ENCODE results near the gene IGFN1. TPM values are rescaled to one million over a fixed set of nuclear protein-coding genes. Genes with fewer than 3 reads are reported as not detected.
"Not testable (repeated sequence)": the region's sequence is repeated elsewhere in the genome, so short reads cannot be mapped to it uniquely, and the experiment has no call there.

IGFN1 gene
- polyA plus RNA-seq, 2 donors, result 0.01 to 0.02 TPM

DNA sequence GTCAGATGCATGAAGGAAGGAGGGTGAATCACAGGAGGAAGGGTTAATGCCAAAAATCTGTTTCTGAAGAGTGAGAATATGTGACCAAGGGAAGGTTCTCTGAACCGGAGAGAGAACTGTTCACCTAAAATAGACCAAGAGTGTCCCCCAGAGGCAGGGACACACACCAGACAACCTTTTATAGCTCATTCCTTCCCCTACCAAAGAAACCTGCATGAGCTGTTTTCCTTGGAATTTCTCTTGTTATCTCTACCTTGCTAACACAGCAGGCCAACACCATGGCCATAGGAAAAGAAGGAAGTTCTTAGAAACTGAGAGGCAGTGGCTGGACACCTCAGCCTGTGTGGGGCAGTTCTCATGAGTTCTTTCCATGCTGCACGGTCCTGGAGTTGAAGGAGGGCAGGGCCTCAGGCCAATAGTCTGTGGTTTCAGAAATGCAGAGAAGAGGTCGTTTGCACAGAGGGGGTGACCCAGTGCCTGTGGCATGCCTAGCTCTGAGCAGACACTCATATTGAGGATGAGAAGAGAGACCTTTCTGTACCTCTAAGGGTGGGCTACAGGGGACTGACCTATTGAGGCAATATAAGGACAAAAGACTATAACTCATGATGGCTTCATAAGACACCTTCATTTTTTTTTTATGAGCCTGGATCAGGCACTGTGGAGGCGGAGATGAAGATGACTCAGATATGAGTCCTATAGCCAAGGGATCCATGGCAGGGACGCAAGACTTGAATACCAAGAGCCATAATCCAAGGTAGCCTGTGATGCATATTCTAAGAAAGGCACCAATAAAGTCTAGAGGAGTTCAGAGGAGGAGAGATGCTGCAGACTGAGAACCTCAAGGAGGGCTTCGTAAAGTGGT lies 39.4 kb downstream of the IGFN1 start:
- H3K4me3 ChIP-seq (ENCODE audit: low read depth in 1 of 2, low read length in 2 of 2), result no peak overlapping the region
- no peaks in the 10 kb centered on the region for H3K27me3 ChIP-seq (ENCODE audit: control insufficient read depth in 1 of 2, insufficient read depth in 2 of 2, low read length in 2 of 2)
- H3K36me3 ChIP-seq (ENCODE audit: control insufficient read depth in 2 of 2, insufficient read depth in 2 of 2, low read length in 1 of 2), result no peaks in the 10 kb centered on the region
- no peak overlapping the region for H3K27ac ChIP-seq (ENCODE audit: low read depth in 2 of 2, low read length in 1 of 2)
- H3K9me3 ChIP-seq (ENCODE audit: control insufficient read depth in 2 of 2, insufficient read depth in 1 of 2, low read depth in 1 of 2, low read length in 1 of 2), result no peaks in the 10 kb centered on the region
- 61 to 64% methylated on average over 6 of the region's 6 CpGs for WGBS, 2 donors
- no peaks in the 10 kb centered on the region for H3K4me1 ChIP-seq (ENCODE audit: control insufficient read depth in 2 of 2, insufficient read depth in 2 of 2, low read length in 1 of 2)

DNA sequence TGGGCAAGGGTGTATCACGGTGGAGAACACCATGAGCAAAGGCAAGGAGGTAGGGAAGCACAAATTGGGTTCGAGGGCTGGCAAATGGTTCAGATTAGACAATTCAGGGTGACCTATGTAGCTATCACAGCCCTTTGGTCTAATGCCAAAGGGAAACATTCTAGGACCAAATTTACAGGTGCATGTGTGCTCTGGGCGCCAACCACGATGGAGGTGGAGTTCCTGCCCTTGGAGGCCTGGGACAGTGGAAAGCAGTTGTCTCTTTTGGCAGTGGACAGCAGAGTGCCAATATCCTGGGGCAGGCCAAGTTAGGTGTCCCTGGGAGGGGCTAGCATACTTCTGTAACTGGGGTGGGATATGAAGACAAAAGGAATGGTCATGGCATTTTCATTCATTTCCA lies 40.1 kb downstream of the IGFN1 start:
- H3K27ac ChIP-seq (ENCODE audit: low read depth in 2 of 2, low read length in 1 of 2), result no peak overlapping the region
- no peaks in the 10 kb centered on the region for H3K36me3 ChIP-seq (ENCODE audit: control insufficient read depth in 2 of 2, insufficient read depth in 2 of 2, low read length in 1 of 2)
- no peaks in the 10 kb centered on the region for H3K27me3 ChIP-seq (ENCODE audit: control insufficient read depth in 1 of 2, insufficient read depth in 2 of 2, low read length in 2 of 2)
- no peaks in the 10 kb centered on the region for H3K4me1 ChIP-seq (ENCODE audit: control insufficient read depth in 2 of 2, insufficient read depth in 2 of 2, low read length in 1 of 2)
- H3K4me3 ChIP-seq (ENCODE audit: low read depth in 1 of 2, low read length in 2 of 2), result no peak overlapping the region
- H3K9me3 ChIP-seq (ENCODE audit: control insufficient read depth in 2 of 2, insufficient read depth in 1 of 2, low read depth in 1 of 2, low read length in 1 of 2), result no peaks in the 10 kb centered on the region
- WGBS, 2 donors, result 85 to 94% methylated on average over 4 of the region's 4 CpGs

DNA sequence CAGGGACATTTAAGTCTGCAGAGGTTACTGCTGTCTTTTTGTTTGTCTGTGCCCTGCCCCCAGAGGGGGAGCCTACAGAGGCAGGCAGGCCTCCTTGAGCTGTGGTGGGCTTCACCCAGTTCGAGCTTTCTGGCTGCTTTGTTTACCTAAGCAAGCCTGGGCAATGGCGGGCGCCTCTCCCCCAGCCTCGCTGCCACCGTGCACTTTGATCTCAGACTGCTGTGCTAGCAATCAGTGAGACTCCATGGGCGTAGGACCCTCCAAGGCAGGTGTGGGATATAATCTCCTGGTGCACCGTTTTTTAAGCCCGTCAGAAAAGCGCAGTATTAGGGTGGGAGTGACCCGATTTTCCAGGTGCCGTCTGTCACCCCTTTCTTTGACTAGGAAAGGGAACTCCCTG lies 49.0 kb downstream of the IGFN1 start:
- H3K27ac ChIP-seq (ENCODE audit: low read depth in 2 of 2, low read length in 1 of 2); H3K36me3 ChIP-seq (ENCODE audit: control insufficient read depth in 2 of 2, insufficient read depth in 2 of 2, low read length in 1 of 2); H3K4me1 ChIP-seq (ENCODE audit: control insufficient read depth in 2 of 2, insufficient read depth in 2 of 2, low read length in 1 of 2); H3K9me3 ChIP-seq (ENCODE audit: control insufficient read depth in 2 of 2, insufficient read depth in 1 of 2, low read depth in 1 of 2, low read length in 1 of 2); H3K4me3 ChIP-seq (ENCODE audit: low read depth in 1 of 2, low read length in 2 of 2); H3K27me3 ChIP-seq (ENCODE audit: control insufficient read depth in 1 of 2, insufficient read depth in 2 of 2, low read length in 2 of 2): not testable (repeated sequence)
- 71 to 74% methylated on average over 9 to 11 of the region's 11 CpGs for WGBS, 2 donors

DNA sequence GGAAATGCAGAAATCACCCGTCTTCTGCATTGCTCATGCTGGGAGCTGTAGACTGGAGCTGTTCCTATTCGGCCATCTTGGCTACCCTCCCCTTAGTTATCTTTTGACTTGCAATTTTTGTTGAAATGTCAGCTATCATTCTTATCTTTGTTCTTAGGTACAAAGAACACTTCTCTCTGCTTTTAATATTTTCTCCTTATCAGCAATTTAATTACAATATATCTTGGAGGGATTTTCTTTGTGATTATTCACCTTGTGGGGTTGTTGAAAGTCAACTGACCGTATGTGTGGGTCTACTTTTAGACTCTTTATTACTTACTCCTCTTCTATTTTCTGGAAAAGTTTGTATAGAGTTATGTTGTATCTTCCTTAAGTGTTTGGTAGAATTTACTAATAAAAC lies 49.5 kb downstream of the IGFN1 start:
- H3K4me1 ChIP-seq (ENCODE audit: control insufficient read depth in 2 of 2, insufficient read depth in 2 of 2, low read length in 1 of 2), result no peaks in the 10 kb centered on the region
- no peak overlapping the region for H3K27ac ChIP-seq (ENCODE audit: low read depth in 2 of 2, low read length in 1 of 2)
- H3K9me3 ChIP-seq (ENCODE audit: control insufficient read depth in 2 of 2, insufficient read depth in 1 of 2, low read depth in 1 of 2, low read length in 1 of 2), result no peaks in the 10 kb centered on the region
- no peak overlapping the region for H3K4me3 ChIP-seq (ENCODE audit: low read depth in 1 of 2, low read length in 2 of 2)
- WGBS, 2 donors, result 87 to 94% methylated on average over 3 of the region's 3 CpGs
- H3K36me3 ChIP-seq (ENCODE audit: control insufficient read depth in 2 of 2, insufficient read depth in 2 of 2, low read length in 1 of 2), result no peaks in the 10 kb centered on the region
- H3K27me3 ChIP-seq (ENCODE audit: control insufficient read depth in 1 of 2, insufficient read depth in 2 of 2, low read length in 2 of 2), result peaks cover 0 to 3% of the 10 kb centered on the region in 2 donors

DNA sequence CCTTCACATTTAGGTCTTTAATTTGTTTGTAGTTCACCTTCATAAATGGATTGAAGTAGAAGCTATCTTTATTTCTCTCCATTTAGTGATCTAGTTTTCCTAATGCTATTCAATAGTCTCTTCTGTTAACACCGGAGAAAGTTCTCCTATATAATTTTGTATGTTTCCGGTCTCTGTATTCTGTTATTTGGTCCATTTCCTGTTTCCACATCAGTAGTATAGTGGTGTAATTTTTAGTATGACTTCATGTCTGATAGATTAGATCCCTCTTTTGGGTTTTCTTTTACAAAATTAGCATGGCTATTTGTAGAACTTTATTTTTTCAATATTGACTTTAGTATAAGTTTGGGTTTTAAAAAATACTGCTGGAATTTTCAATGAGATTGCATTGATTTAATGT lies 51.1 kb downstream of the IGFN1 start:
- no peak overlapping the region for H3K27ac ChIP-seq (ENCODE audit: low read depth in 2 of 2, low read length in 1 of 2)
- peaks cover 0 to 3% of the 10 kb centered on the region in 2 donors for H3K27me3 ChIP-seq (ENCODE audit: control insufficient read depth in 1 of 2, insufficient read depth in 2 of 2, low read length in 2 of 2)
- H3K9me3 ChIP-seq (ENCODE audit: control insufficient read depth in 2 of 2, insufficient read depth in 1 of 2, low read depth in 1 of 2, low read length in 1 of 2), result no peaks in the 10 kb centered on the region
- no peaks in the 10 kb centered on the region for H3K36me3 ChIP-seq (ENCODE audit: control insufficient read depth in 2 of 2, insufficient read depth in 2 of 2, low read length in 1 of 2)
- no peak overlapping the region for H3K4me3 ChIP-seq (ENCODE audit: low read depth in 1 of 2, low read length in 2 of 2)
- 72 to 83% methylated on average over 2 of the region's 2 CpGs for WGBS, 2 donors
- H3K4me1 ChIP-seq (ENCODE audit: control insufficient read depth in 2 of 2, insufficient read depth in 2 of 2, low read length in 1 of 2), result no peaks in the 10 kb centered on the region

DNA sequence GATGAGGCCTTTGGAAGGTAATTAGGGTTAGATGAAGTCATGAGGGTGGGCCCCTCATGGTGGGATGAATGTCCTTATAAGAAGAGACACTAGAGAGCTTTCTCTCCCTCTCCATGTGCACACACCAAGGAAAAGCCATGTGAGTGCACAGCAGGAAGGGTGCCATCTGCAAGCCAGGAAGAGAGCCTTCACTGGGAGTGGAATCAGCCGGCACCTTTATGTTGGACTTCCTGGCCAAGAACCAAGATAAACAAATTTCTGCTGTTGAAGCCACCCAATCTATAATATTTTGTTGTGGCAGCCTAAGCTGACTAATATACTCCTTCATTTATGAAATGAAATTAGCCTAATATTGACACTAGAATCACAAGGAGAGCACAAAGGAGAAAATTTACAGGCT lies 54.5 kb downstream of the IGFN1 start:
- H3K27me3 ChIP-seq (ENCODE audit: control insufficient read depth in 1 of 2, insufficient read depth in 2 of 2, low read length in 2 of 2), result peaks cover 0 to 3% of the 10 kb centered on the region in 2 donors
- H3K9me3 ChIP-seq (ENCODE audit: control insufficient read depth in 2 of 2, insufficient read depth in 1 of 2, low read depth in 1 of 2, low read length in 1 of 2), result no peaks in the 10 kb centered on the region
- H3K36me3 ChIP-seq (ENCODE audit: control insufficient read depth in 2 of 2, insufficient read depth in 2 of 2, low read length in 1 of 2), result no peaks in the 10 kb centered on the region
- no peaks in the 10 kb centered on the region for H3K4me1 ChIP-seq (ENCODE audit: control insufficient read depth in 2 of 2, insufficient read depth in 2 of 2, low read length in 1 of 2)
- 8 to 18% methylated on average over 1 of the region's 1 CpG for WGBS, 2 donors
- H3K4me3 ChIP-seq (ENCODE audit: low read depth in 1 of 2, low read length in 2 of 2), result no peak overlapping the region
- no peak overlapping the region for H3K27ac ChIP-seq (ENCODE audit: low read depth in 2 of 2, low read length in 1 of 2)

DNA sequence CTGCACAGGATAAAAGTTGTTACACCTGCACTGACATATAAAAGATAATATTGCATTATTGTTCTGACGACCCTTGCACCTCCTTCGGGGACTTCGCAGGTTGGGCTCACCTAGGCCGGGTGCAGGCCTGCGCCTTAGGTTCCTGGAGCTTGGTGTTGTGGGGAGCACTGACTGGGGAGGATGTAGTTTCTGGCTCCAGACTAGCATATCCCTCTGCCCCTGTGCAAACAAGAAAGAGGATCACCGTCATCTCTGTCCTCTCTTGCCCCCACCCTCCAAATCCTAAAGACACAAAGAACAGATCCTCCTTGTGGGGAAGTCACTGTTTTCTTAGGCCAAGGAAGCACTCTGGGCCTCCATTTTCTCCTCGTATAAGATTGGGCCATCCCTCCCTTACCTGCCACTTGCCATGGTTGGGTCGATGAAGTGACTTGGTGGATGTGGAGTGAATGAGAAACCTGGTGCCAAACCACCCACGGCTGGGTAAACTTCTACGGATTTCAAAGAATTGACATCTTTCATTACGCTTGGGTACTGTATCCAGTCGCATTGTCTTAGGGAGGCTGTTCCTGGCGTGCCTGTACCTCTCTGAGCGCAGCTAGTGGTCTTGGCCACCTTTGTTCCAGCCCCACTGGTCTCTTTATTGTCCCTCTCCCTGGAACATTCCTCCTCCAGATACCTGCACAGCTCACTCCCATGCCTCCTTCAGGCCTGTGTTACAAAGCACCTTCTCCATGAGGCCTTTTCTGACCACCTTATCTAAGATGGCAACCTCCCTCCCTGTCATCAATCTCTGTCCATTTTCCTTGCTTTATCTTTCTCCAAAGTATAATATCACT lies 58.3 kb downstream of the IGFN1 start:
- 92 to 93% methylated on average over 14 of the region's 14 CpGs for WGBS, 2 donors
- Histone ChIP-seq H3K27ac (ENCODE audit: low read depth in 2 of 2, low read length in 1 of 2) (no peak overlapping the region), H3K4me3 (ENCODE audit: low read depth in 1 of 2, low read length in 2 of 2) (no peak overlapping the region), H3K9me3 (ENCODE audit: control insufficient read depth in 2 of 2, insufficient read depth in 1 of 2, low read depth in 1 of 2, low read length in 1 of 2) (no peaks in the 10 kb centered on the region), H3K27me3 (ENCODE audit: control insufficient read depth in 1 of 2, insufficient read depth in 2 of 2, low read length in 2 of 2) (no peaks in the 10 kb centered on the region), H3K4me1 (ENCODE audit: control insufficient read depth in 2 of 2, insufficient read depth in 2 of 2, low read length in 1 of 2) (peaks cover 0 to 8% of the 10 kb centered on the region in 2 donors), H3K36me3 (ENCODE audit: control insufficient read depth in 2 of 2, insufficient read depth in 2 of 2, low read length in 1 of 2) (no peaks in the 10 kb centered on the region)

DNA sequence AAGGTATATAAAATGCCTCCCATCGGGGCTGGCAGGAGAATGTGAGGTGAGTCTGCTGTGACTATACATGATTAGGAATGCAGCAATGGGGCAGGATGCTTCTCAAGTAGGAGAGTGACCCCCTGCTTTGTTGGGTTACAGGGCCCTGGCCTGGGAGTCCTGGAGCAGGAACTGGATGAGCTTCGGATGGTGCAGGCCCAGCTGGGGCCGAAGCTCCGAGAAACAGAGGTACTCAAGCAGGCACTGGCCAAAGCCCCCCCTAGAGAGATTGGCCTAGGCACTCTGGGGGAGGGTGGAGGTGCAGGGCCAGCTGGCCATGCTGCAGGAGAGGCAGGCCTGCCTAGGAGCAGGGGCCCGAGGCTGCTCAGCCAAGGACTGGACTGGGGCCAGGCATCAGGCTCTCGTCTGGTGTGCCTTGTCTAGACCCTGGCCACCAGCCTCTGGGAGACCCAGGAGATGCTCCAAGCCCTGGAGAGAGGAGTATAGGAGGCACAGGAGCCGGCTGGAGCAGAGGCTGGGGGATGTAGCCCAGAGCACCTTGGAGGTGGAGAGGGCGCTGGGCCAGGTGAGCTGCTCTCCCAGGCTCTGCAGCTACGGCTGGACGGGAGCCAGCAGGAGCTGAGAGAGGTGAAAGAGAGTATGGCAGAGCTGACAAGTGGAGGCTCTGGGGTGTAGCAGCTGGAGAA lies 59.8 kb downstream of the IGFN1 start:
- H3K4me1 ChIP-seq (ENCODE audit: control insufficient read depth in 2 of 2, insufficient read depth in 2 of 2, low read length in 1 of 2), result peaks cover 0 to 13% of the 10 kb centered on the region in 2 donors
- H3K27me3 ChIP-seq (ENCODE audit: control insufficient read depth in 1 of 2, insufficient read depth in 2 of 2, low read length in 2 of 2), result no peaks in the 10 kb centered on the region
- 64 to 69% methylated on average over 10 of the region's 10 CpGs for WGBS, 2 donors
- no peak overlapping the region for H3K27ac ChIP-seq (ENCODE audit: low read depth in 2 of 2, low read length in 1 of 2)
- H3K36me3 ChIP-seq (ENCODE audit: control insufficient read depth in 2 of 2, insufficient read depth in 2 of 2, low read length in 1 of 2), result no peaks in the 10 kb centered on the region
- no peak overlapping the region for H3K4me3 ChIP-seq (ENCODE audit: low read depth in 1 of 2, low read length in 2 of 2)
- no peaks in the 10 kb centered on the region for H3K9me3 ChIP-seq (ENCODE audit: control insufficient read depth in 2 of 2, insufficient read depth in 1 of 2, low read depth in 1 of 2, low read length in 1 of 2)

DNA sequence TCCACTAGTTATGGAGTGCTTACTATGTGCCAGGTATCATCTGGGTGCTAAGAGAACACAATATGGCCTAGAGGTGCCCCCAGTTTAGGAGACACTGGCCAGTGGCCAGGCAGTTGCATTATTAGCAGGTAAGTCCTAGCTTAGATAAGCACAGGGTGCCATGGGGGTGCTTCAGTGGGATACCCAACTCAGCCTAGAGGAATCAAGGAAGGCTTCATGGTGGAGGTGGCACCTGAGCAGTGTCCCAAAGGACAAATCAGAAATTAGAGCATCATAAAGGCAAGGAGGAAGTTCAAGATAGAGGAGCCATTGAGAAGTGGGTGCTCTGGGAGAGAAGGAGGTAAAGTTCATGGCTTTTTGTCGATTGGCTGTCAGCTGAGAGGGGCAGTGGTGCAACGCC lies 60.8 kb downstream of the IGFN1 start:
- H3K4me3 ChIP-seq (ENCODE audit: low read depth in 1 of 2, low read length in 2 of 2), result no peak overlapping the region
- peaks cover 0 to 13% of the 10 kb centered on the region in 2 donors for H3K4me1 ChIP-seq (ENCODE audit: control insufficient read depth in 2 of 2, insufficient read depth in 2 of 2, low read length in 1 of 2)
- no peak overlapping the region for H3K27ac ChIP-seq (ENCODE audit: low read depth in 2 of 2, low read length in 1 of 2)
- 76 to 85% methylated on average over 2 of the region's 2 CpGs for WGBS, 2 donors
- H3K36me3 ChIP-seq (ENCODE audit: control insufficient read depth in 2 of 2, insufficient read depth in 2 of 2, low read length in 1 of 2), result no peaks in the 10 kb centered on the region
- H3K27me3 ChIP-seq (ENCODE audit: control insufficient read depth in 1 of 2, insufficient read depth in 2 of 2, low read length in 2 of 2), result no peaks in the 10 kb centered on the region
- H3K9me3 ChIP-seq (ENCODE audit: control insufficient read depth in 2 of 2, insufficient read depth in 1 of 2, low read depth in 1 of 2, low read length in 1 of 2), result no peaks in the 10 kb centered on the region

All from esophagus (tissue), 2 donors.